ENCODE data around the gene HHAT.

DNA sequence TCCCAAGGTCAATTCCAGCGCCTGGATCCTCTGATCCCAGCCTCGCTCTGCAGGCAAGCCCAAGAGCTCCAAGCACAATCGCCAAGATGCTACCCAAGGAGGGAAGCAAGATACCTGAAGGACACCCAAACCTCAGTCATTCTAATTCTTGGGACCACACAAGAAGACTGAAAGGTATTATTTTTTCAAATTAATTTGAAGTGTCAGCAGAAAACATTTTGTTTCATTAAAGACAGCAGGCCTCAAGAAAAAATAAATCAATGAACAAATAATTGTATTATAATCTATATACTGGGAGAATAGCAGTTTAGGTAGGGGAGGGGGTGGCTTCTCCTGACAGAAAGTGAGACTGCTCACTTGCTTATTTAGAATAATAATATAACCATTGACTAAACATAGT lies 347.8 kb downstream of the HHAT start:
- TF ChIP-seq EZH2phosphoT487 (IDR thresholded peaks at IDR 0.05; ENCODE audit: insufficient read depth, low read depth) (no peak), EZH2 (IDR thresholded peaks at IDR 0.05; ENCODE audit: insufficient read depth, poor library complexity, severe bottlenecking) (no peak)

Measured in GM23248 (cell line).